Smooth muscle cell (in vitro differentiated cells): ENCODE data around the gene LRP1. TPM values are rescaled to one million over a fixed set of nuclear protein-coding genes. Genes with fewer than 3 reads are reported as not detected.

ENCODE experiments used
- DNase-seq: peaks from one replicate; lab custom pipeline; 2025; ENCODE audit not compliant: unreplicated experiment; lab: John Stamatoyannopoulos, UW
- H2AFZ ChIP-seq: fragments of 200-600 bp; sonication (generic); 2 replicates; pipeline ENCODE4 v1.6.0; 2016; ENCODE audit warnings: antibody characterized with exemption, low read depth, mild to moderate bottlenecking
- H3F3A ChIP-seq: fragments of 200-600 bp; sonication (generic); 2 replicates; pipeline ENCODE4 v1.6.0; 2017; ENCODE audit warnings: antibody characterized with exemption, low read depth
- H3K27ac ChIP-seq: fragments of 200-600 bp; sonication (generic); 2 replicates; pipeline ENCODE4 v1.5.1; 2016; ENCODE audit warnings: low read depth, mild to moderate bottlenecking
- H3K27me3 ChIP-seq: fragments of 200-600 bp; sonication (generic); 2 replicates; pipeline ENCODE4 v1.6.1; 2016; ENCODE audit warnings: low read depth, mild to moderate bottlenecking
- H3K36me3 ChIP-seq: fragments of 200-600 bp; sonication (generic); 2 replicates; pipeline ENCODE4 v1.5.1; 2016; ENCODE audit warnings: low read depth
- H3K4me1 ChIP-seq: fragments of 200-600 bp; sonication (generic); 2 replicates; pipeline ENCODE4 v1.5.1; 2016; ENCODE audit warnings: low read depth
- H3K4me2 ChIP-seq: fragments of 200-600 bp; sonication (generic); 2 replicates; pipeline ENCODE4 v1.6.0; 2016; ENCODE audit warnings: mild to moderate bottlenecking
- H3K4me3 ChIP-seq: fragments of 200-600 bp; sonication (generic); 2 replicates; pipeline ENCODE4 v1.5.1; 2016; ENCODE audit warnings: mild to moderate bottlenecking
- H3K79me2 ChIP-seq: fragments of 200-600 bp; sonication (generic); 2 replicates; pipeline ENCODE4 v1.6.0; 2016; ENCODE audit warnings: low read depth, mild to moderate bottlenecking
- H3K9ac ChIP-seq: fragments of 200-600 bp; sonication (generic); 2 replicates; pipeline ENCODE4 v1.6.0; 2016; ENCODE audit warnings: low read depth
- H3K9me3 ChIP-seq: fragments of 200-600 bp; sonication (generic); replicated peaks from 2 replicates; pipeline ENCODE4 v1.5.1; 2016; ENCODE audit warnings: low read depth
- H4K20me1 ChIP-seq: fragments of 200-600 bp; sonication (generic); 2 replicates; pipeline ENCODE4 v1.6.0; 2016; ENCODE audit warnings: low read depth
- WGBS: methylation state at CpG from one replicate; pipeline ENCODE4 v1.1.7; 2016; ENCODE audit warnings: low lambda C conversion rate; 5-methylcytosine and 5-hydroxymethylcytosine counted together
- polyA plus RNA-seq: library from polyadenylated mRNA; unstranded; fragments of >200 nt; fragmentation: Nextera tagmentation; extraction: Ambion mirVana; gene quantifications from 2 replicates; pipeline ENCODE4 v1.2.1, GENCODE V29; 2016
- total RNA-seq: library from RNA; depleted of rRNA; stranded (reverse); fragments of >200 nt; gene quantifications from 2 replicates; pipeline ENCODE4 v1.2.3, GENCODE V29; 2014
- TF ChIP-seq, protein P1 (sequence below): fragments of 200-600 bp; sonication (generic); IDR thresholded peaks from 2 replicates; pipeline ENCODE4 v1.5.1; 2017; ENCODE audit warnings: borderline replicate concordance, mild to moderate bottlenecking, antibody characterized with exemption; ENCODE audit not compliant: insufficient read depth, poor library complexity, severe bottlenecking

Gene LRP1
- total and polyA plus RNA-seq, 2 experiments from 2014 or later, result 75.3 to 95.4 TPM

DNA sequence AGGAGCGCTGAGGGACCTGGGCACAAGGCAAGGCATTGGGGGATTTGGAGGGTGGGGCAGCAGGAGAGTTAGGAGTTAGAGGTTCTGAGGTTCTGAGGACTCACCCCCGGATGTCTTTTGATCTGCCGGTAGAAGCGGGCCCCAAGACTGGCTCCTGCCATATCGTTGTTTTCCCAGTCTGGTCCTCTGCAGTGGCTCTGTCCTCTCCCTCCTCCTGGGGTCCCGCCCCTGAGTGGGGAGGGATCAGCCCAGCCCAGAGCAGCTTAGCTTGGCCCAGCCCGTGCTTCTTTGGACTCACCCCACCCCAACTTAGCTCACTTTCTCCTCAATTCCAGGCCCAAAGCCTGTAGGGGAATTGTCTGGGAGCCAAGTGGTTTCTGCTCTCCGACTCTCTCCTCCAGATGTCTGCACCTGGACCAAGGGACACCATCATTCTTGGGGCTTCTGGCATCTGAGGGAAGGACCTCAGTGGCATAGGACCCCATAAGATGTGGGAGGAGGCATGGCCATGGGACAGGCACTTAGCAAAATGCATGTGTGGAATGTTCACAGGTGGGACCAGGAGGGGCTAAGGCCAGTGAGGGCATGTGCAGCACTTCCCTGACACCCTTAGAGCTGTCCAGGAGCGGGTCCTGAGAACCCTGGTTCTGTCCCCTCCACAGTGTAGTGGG lies 108.8 kb downstream of the LRP1 start:
- TF ChIP-seq, protein P1, sequence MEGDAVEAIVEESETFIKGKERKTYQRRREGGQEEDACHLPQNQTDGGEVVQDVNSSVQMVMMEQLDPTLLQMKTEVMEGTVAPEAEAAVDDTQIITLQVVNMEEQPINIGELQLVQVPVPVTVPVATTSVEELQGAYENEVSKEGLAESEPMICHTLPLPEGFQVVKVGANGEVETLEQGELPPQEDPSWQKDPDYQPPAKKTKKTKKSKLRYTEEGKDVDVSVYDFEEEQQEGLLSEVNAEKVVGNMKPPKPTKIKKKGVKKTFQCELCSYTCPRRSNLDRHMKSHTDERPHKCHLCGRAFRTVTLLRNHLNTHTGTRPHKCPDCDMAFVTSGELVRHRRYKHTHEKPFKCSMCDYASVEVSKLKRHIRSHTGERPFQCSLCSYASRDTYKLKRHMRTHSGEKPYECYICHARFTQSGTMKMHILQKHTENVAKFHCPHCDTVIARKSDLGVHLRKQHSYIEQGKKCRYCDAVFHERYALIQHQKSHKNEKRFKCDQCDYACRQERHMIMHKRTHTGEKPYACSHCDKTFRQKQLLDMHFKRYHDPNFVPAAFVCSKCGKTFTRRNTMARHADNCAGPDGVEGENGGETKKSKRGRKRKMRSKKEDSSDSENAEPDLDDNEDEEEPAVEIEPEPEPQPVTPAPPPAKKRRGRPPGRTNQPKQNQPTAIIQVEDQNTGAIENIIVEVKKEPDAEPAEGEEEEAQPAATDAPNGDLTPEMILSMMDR, result no peak
- Histone ChIP-seq H3K79me2 (no peaks in the 10 kb centered on the region), H3K36me3 (no peaks in the 10 kb centered on the region), H4K20me1 (peaks cover 52% of the 10 kb centered on the region), H3K4me1 (peaks cover 21% of the 10 kb centered on the region), H3K4me3 (no peak overlapping the region), H2AFZ (no peak overlapping the region), H3K27me3 (peaks cover 10% of the 10 kb centered on the region), H3K4me2 (peak overlapping the region; percentile 90), H3K9me3 (no peaks in the 10 kb centered on the region), H3K27ac (no peak overlapping the region), H3K9ac (no peak overlapping the region), H3F3A (peaks cover 28% of the 10 kb centered on the region)
- 52% methylated on average over 9 of the region's 9 CpGs for WGBS
- DNase-seq, result no peak

DNA sequence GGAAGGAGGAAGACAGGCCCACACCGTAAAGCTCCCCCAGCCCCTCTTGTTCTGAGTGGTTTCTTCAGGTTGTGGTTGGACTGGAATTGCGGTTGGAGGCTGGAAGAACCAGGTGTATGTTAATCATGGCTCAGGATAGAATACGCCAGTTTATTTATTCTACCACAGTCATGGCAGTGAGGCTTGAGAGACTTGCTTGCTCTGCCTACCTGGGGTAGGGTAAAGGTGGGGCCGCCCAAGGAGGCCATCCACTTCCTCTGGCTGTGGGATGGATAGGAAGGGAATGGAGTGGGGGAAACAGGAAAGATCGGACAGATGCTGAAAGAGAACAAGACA lies 109.3 kb downstream of the LRP1 start:
- TF ChIP-seq, protein P1, result no peak
- WGBS, result 53% methylated on average over 5 of the region's 5 CpGs
- H3K4me1 ChIP-seq, result peaks cover 26% of the 10 kb centered on the region
- no peaks in the 10 kb centered on the region for H3K36me3 ChIP-seq
- peaks cover 15% of the 10 kb centered on the region for H3K27me3 ChIP-seq
- peaks cover 54% of the 10 kb centered on the region for H4K20me1 ChIP-seq
- no peak overlapping the region for H2AFZ ChIP-seq
- H3K4me2 ChIP-seq, result peak overlapping the region; percentile 90
- H3K4me3 ChIP-seq, result no peak overlapping the region
- peaks cover 27% of the 10 kb centered on the region for H3F3A ChIP-seq
- H3K27ac ChIP-seq, result no peak overlapping the region
- no peak for DNase-seq
- no peak overlapping the region for H3K9ac ChIP-seq
- H3K9me3 ChIP-seq, result no peaks in the 10 kb centered on the region
- no peaks in the 10 kb centered on the region for H3K79me2 ChIP-seq

DNA sequence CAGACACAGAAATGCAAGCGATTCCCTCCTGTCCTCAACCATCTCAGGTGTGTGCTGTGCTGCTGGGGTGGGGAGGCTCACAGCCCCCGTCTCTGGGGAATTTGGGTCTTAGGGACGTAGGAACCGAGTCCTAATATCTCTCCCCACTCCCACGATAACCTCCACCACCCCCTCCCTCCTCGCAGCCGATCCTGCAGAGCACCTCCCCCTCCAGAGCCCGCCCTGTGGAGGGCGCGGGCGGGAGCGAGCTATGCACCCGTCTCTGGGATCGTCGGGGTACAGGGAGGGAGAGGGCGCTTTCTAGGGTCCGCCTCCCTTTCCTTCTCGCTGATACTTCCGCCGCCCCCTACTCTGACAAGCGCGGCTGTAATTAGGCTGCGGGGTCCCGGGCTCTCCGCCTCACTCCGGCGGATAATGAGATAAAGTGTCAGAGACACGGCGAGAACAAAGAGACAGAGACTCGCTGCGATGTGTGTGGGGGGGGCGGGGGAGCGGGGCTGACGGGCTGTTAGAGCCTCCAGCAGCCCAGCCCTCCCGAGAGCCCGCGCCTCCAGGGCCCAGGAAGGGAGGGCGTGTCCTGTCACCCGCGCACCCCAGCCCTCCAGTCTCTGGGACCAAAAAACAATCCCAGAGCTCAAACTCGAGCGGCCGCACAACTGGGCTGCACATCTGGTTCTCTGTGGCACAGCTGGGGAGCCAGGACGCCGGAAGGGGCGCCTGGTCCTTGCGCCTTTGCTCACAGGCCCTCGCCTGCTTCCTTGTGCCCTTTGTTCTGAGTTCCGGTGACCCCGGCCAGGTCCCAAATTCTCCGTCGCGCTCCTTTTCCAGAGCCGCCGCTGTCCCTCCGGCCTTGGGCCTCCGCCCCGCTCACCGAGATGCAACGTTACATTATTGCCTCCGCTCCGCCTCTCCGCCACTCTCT lies 109.9 kb downstream of the LRP1 start:
- Histone ChIP-seq H4K20me1 (peaks cover 54% of the 10 kb centered on the region), H3K79me2 (no peaks in the 10 kb centered on the region), H3K9me3 (no peaks in the 10 kb centered on the region), H3K9ac (no peak overlapping the region), H3F3A (peaks cover 21% of the 10 kb centered on the region), H3K27me3 (peaks cover 18% of the 10 kb centered on the region), H2AFZ (no peak overlapping the region), H3K36me3 (no peaks in the 10 kb centered on the region), H3K27ac (no peak overlapping the region), H3K4me1 (peaks cover 29% of the 10 kb centered on the region), H3K4me3 (peak overlapping the region; percentile 52), H3K4me2 (peak overlapping the region; percentile 90)
- no peak for DNase-seq
- TF ChIP-seq, protein P1, result no peak
- WGBS, result 3% methylated on average over 43 of the region's 63 CpGs
